ENCODE data around the gene RAB36. TPM values are rescaled to one million over a fixed set of nuclear protein-coding genes. Genes with fewer than 3 reads are reported as not detected.

The RAB36 gene
- total RNA-seq, 1 donor from 2014 or later: 1.7 TPM

DNA sequence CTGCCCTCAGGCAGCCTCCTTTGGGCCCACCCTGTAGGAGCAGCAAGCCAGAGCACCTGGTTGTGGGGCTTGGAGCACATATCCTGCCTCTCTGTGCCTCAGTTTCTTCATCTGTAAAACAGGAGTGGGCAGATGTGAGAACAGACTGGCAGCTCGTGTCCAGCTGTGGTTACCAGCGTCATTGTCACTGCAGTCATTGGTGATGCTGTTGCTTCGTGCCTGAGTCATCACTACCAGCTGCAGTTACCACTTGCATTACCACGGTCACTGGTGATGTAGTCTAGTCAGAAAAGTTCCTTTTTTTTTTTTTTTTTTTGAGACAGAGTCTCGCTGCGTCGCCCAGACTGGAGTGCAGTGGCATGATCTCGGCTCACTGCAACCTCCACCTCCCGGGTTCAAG is 23.9 kb upstream of the RAB36 start:
- ATAC-seq (ENCODE audit: low read depth) (peak; percentile 21), DNase-seq (no peak)
- Mint-ChIP-seq H3K4me3 (no peak overlapping the region), H3K9me3 (no peaks in the 10 kb centered on the region), H3K4me1 (peaks cover 9% of the 10 kb centered on the region), H3K27ac (no peak overlapping the region), H3K36me3 (ENCODE audit: low read depth) (peaks cover 5% of the 10 kb centered on the region), H3K27me3 (no peaks in the 10 kb centered on the region)
- POLR2A ChIA-PET: interaction anchor here (0.7 kb wide), 1 partner anchor 343 kb away, joined by 7 read pairs; no protein-coding TSS in a partner anchor
- TF ChIP-seq, protein P1, sequence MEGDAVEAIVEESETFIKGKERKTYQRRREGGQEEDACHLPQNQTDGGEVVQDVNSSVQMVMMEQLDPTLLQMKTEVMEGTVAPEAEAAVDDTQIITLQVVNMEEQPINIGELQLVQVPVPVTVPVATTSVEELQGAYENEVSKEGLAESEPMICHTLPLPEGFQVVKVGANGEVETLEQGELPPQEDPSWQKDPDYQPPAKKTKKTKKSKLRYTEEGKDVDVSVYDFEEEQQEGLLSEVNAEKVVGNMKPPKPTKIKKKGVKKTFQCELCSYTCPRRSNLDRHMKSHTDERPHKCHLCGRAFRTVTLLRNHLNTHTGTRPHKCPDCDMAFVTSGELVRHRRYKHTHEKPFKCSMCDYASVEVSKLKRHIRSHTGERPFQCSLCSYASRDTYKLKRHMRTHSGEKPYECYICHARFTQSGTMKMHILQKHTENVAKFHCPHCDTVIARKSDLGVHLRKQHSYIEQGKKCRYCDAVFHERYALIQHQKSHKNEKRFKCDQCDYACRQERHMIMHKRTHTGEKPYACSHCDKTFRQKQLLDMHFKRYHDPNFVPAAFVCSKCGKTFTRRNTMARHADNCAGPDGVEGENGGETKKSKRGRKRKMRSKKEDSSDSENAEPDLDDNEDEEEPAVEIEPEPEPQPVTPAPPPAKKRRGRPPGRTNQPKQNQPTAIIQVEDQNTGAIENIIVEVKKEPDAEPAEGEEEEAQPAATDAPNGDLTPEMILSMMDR (IDR thresholded peaks at IDR 0.05): no peak
- CTCF ChIA-PET: interaction anchor here (0.8 to 4.6 kb wide), 3 partner anchors 161 to 192 kb away, joined by 3 to 19 read pairs (median 5); no protein-coding TSS in a partner anchor
- intact Hi-C loops (cut with micrococcal nuclease): no loop called here

DNA sequence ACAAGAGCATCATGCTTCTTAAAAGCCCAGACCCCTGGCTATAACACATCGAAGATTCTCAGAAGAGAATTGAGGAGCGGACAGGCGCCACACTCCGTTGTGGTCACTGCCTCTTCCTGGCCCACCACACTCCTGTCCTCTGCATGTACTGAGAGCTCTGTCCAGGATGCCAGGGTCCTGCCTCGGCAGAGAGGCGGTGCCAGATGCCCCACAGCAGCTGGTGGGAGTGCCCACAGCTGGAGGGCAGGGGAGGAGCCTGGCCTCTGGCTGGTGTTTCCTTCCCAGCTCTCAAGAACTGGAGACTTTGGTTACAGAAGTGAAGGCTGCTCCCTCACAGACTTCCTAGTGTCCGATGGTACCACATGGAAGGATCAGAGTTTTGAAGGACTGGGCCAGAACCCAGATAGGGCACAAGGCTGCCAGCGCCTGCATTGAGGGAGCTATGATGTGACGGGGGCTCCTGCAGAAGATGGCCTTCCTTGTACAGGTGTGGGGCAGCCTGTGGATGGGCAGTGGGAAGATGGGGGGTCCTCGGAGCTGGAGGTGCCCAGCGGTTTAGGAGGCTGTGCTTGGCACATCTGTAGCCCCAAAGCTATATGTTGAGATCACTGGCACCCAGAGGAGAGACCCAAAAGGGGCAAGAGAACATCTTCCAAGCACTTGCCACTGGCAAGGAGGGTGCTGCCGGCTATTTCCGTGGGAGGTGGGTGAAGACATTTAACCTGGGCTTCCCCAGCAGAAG is 22.9 kb upstream of the RAB36 start:
- intact Hi-C loops (cut with micrococcal nuclease): no loop called here
- TF ChIP-seq, protein P1 (IDR thresholded peaks at IDR 0.05): no peak
- DNase-seq (no peak), ATAC-seq (ENCODE audit: low read depth) (no peak)
- no peak overlapping the region for H3K4me3 Mint-ChIP-seq
- ChIA-PET POLR2A (no interaction called here), CTCF (interaction anchor here (4.6 kb wide), 1 partner anchor 162 kb away, joined by 19 read pairs; no protein-coding TSS in a partner anchor)
- H3K27me3 Mint-ChIP-seq: no peaks in the 10 kb centered on the region
- H3K36me3 Mint-ChIP-seq (ENCODE audit: low read depth): peaks cover 5% of the 10 kb centered on the region
- H3K9me3 Mint-ChIP-seq: no peaks in the 10 kb centered on the region
- no peak overlapping the region for H3K27ac Mint-ChIP-seq
- H3K4me1 Mint-ChIP-seq: peaks cover 9% of the 10 kb centered on the region

- CTCF ChIA-PET: interaction anchor here (1.3 to 4.6 kb wide), 2 partner anchors 163 to 166 kb away, joined by 5 to 19 read pairs; no protein-coding TSS in a partner anchor
- POLR2A ChIA-PET: interaction anchor here (0.7 kb wide), 2 partner anchors 48 to 164 kb away, joined by 3 to 5 read pairs; no protein-coding TSS in a partner anchor
- Mint-ChIP-seq H3K27me3 (no peaks in the 10 kb centered on the region), H3K4me3 (no peak overlapping the region), H3K4me1 (peaks cover 9% of the 10 kb centered on the region), H3K36me3 (ENCODE audit: low read depth) (peaks cover 5% of the 10 kb centered on the region), H3K27ac (no peak overlapping the region), H3K9me3 (no peaks in the 10 kb centered on the region)
- no peak for ATAC-seq (ENCODE audit: low read depth)
- TF ChIP-seq, protein P1 (IDR thresholded peaks at IDR 0.05): no peak
- intact Hi-C loops (cut with micrococcal nuclease): no loop called here
- DNase-seq: no peak
Measured at GRCh38 chr22:23122992-23123803, 22.1 kb upstream of the RAB36 start.

DNA sequence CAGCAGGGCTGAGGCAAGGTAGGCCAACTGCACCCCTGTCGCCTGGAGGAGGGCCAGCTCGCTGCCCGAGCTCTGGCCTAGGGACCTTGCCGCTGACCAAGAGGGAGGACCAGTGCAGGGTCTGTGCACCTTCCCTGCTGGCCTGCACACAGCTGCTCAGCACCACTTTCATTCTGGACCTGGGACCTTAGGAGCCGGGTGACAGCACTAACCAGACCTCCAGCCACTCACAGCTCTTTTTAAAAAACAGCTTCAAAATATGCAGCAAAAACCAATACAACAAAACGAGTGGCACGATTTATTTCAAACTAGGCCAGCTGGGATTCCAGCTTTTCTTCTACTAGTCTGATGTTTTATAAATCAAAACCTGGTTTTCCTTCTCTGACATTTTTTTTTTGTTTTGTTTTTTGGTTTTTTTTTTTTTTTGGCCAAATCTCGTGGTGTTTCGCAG is 21.4 kb upstream of the RAB36 start:
- Mint-ChIP-seq H3K27ac (no peak overlapping the region), H3K4me1 (peaks cover 12% of the 10 kb centered on the region), H3K27me3 (no peaks in the 10 kb centered on the region), H3K4me3 (no peak overlapping the region), H3K36me3 (ENCODE audit: low read depth) (peaks cover 5% of the 10 kb centered on the region), H3K9me3 (no peaks in the 10 kb centered on the region)
- DNase-seq (no peak), ATAC-seq (ENCODE audit: low read depth) (no peak)
- ChIA-PET CTCF (interaction anchor here (1.3 to 4.6 kb wide), 2 partner anchors 164 to 167 kb away, joined by 5 to 19 read pairs; no protein-coding TSS in a partner anchor), POLR2A (interaction anchor here (0.7 kb wide), 2 partner anchors 48 to 165 kb away, joined by 3 to 5 read pairs; no protein-coding TSS in a partner anchor)
- TF ChIP-seq, protein P1 (IDR thresholded peaks at IDR 0.05): no peak
- intact Hi-C loops (cut with micrococcal nuclease): no loop called here
